Ascending aorta (tissue), 2 donors: Measurements from ENCODE around the gene AATK. TPM values are rescaled to one million over a fixed set of nuclear protein-coding genes. Genes with fewer than 3 reads are reported as not detected.

Experiments used
- DNase-seq, 2 donors: peaks; one replicate each; pipeline ENCODE4 v3.0.0-alpha.2; 2019; ENCODE audit warnings: low spot score in 2 of 2
- H3K27ac ChIP-seq, 2 donors: fragments of 200-600 bp; sonication (generic); one replicate each; pipeline ENCODE4 v1.5.1; 2016 to 2017; ENCODE audit warnings: mild to moderate bottlenecking in 1 of 2
- H3K27me3 ChIP-seq: fragments of 200-600 bp; sonication (generic); one replicate; pipeline ENCODE4 v1.5.1; 2017
- H3K36me3 ChIP-seq, 2 donors: fragments of 200-600 bp; sonication (generic); one replicate each; pipeline ENCODE4 v1.5.1; 2016
- H3K4me1 ChIP-seq, 2 donors: fragments of 200-600 bp; sonication (generic); one replicate each; pipeline ENCODE4 v1.5.1; 2016 to 2017; ENCODE audit warnings: mild to moderate bottlenecking in 1 of 2
- H3K4me3 ChIP-seq, 2 donors: fragments of 200-600 bp; sonication (generic); one replicate each; pipeline ENCODE4 v1.5.1; 2016 to 2017; ENCODE audit warnings: mild to moderate bottlenecking in 1 of 2
- H3K9me3 ChIP-seq, 2 donors: fragments of 200-600 bp; sonication (generic); one replicate each; pipeline ENCODE4 v1.5.1; 2016
- intact Hi-C: fragments of 100-400 bp; cut with DNase I; formaldehyde crosslinking; loops from one replicate; pipeline ENCODE4 v1.15.1; 2023
- total RNA-seq: library from RNA; depleted of rRNA; stranded (reverse); fragments of >200 nt; gene quantifications from one replicate; pipeline ENCODE4 v1.1.0, GENCODE V29; 2016
- TF ChIP-seq, protein P1 (sequence below), 3 experiments: fragments of 200-600 bp in 2 of 3; fragments of 450-650 bp in 1 of 3; sonication (generic) in 2 of 3; IDR thresholded peaks; one replicate each; pipeline ENCODE4 v1.5.1; 2016 to 2019; ENCODE audit warnings: antibody characterized with exemption in 3 of 3, mild to moderate bottlenecking in 1 of 3, moderate library complexity in 1 of 3

The AATK gene
- total RNA-seq, 1 donor from 2014 or later, result 20.6 TPM

DNA sequence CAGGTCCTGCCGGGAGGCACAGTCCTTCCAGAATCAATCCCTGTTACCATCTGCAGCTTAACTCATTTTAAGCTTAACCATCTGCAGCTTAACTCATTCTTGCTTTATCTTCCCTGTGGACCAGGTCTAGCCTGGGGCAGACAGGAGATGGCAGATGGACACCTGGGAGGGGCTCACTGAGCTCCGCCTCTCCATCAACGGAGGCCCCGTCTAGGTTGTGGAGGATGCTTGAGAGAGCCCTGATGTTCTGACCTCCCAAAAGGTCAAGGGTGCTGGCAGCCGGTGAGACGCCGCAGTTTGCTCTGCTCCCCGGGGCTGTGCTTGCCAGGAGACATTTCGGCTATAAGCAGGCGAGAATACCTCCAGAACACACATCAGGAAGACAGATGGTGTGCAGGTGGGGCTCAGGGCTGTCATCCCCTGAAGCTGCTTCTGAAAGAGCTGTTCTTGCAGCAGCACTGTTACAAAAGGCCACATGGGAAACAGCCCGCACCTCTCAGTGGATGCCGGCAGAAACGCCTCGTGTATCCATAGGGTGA is 89.8 kb downstream of the AATK start:
- H3K27me3 ChIP-seq, result no peaks in the 10 kb centered on the region
- intact Hi-C loops, result no loop called here
- TF ChIP-seq, protein P1, sequence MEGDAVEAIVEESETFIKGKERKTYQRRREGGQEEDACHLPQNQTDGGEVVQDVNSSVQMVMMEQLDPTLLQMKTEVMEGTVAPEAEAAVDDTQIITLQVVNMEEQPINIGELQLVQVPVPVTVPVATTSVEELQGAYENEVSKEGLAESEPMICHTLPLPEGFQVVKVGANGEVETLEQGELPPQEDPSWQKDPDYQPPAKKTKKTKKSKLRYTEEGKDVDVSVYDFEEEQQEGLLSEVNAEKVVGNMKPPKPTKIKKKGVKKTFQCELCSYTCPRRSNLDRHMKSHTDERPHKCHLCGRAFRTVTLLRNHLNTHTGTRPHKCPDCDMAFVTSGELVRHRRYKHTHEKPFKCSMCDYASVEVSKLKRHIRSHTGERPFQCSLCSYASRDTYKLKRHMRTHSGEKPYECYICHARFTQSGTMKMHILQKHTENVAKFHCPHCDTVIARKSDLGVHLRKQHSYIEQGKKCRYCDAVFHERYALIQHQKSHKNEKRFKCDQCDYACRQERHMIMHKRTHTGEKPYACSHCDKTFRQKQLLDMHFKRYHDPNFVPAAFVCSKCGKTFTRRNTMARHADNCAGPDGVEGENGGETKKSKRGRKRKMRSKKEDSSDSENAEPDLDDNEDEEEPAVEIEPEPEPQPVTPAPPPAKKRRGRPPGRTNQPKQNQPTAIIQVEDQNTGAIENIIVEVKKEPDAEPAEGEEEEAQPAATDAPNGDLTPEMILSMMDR (IDR thresholded peaks at IDR 0.05), result no peak
- no peaks in the 10 kb centered on the region for H3K4me1 ChIP-seq
- H3K4me3 ChIP-seq, result no peak overlapping the region
- no peaks in the 10 kb centered on the region for H3K9me3 ChIP-seq
- no peak overlapping the region for H3K27ac ChIP-seq
- no peak for DNase-seq
- no peaks in the 10 kb centered on the region for H3K36me3 ChIP-seq

DNA sequence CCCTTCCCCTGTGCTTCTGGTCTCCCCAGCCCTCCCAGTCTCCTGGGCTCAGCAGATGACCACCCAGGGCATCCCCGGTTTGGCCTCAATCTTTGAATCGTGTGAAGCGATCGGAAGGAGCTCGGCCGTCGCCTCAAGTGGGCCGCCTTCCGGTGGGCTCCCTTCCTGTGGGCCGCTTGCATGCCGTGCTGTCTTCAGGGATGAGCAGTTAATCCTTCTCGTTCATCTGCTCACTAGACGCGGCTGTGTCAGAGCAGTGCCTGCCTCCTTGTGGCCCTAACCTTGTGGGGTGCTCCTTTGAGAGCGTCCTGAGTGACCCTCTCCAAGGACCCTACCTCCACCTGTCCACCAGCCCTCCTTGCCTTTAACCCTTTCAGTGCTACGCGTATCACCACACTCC is 90.7 kb downstream of the AATK start:
- intact Hi-C loops, result no loop called here
- Histone ChIP-seq H3K9me3 (no peaks in the 10 kb centered on the region), H3K27me3 (no peaks in the 10 kb centered on the region), H3K4me3 (no peak overlapping the region), H3K4me1 (no peaks in the 10 kb centered on the region), H3K27ac (no peak overlapping the region), H3K36me3 (no peaks in the 10 kb centered on the region)
- TF ChIP-seq, protein P1 (IDR thresholded peaks at IDR 0.05), result no peak
- no peak for DNase-seq

DNA sequence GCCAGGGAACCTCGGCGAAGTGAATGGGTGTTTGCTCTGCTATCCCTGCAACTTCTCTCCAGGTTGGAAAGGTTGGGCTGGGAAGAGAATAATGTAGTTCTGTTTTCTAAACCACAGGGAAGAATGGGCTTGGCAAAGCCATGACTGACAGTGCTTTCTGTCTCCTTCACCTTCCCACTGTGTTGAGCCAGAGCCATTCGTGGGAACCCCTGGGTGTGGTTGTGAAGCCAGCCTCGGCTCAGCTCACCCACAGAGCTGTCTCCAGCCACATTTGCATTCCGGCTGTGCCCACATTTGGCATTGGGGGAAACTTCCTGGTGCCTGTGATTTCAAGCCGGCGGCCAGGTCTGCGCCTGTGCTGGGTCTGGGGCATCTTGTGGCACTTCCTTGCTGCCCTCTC is 91.1 kb downstream of the AATK start:
- Histone ChIP-seq H3K4me1 (no peaks in the 10 kb centered on the region), H3K27ac (no peak overlapping the region), H3K27me3 (no peaks in the 10 kb centered on the region), H3K9me3 (no peaks in the 10 kb centered on the region), H3K36me3 (no peaks in the 10 kb centered on the region), H3K4me3 (no peak overlapping the region)
- TF ChIP-seq, protein P1 (IDR thresholded peaks at IDR 0.05), result no peak
- intact Hi-C loops, result no loop called here
- no peak for DNase-seq

DNA sequence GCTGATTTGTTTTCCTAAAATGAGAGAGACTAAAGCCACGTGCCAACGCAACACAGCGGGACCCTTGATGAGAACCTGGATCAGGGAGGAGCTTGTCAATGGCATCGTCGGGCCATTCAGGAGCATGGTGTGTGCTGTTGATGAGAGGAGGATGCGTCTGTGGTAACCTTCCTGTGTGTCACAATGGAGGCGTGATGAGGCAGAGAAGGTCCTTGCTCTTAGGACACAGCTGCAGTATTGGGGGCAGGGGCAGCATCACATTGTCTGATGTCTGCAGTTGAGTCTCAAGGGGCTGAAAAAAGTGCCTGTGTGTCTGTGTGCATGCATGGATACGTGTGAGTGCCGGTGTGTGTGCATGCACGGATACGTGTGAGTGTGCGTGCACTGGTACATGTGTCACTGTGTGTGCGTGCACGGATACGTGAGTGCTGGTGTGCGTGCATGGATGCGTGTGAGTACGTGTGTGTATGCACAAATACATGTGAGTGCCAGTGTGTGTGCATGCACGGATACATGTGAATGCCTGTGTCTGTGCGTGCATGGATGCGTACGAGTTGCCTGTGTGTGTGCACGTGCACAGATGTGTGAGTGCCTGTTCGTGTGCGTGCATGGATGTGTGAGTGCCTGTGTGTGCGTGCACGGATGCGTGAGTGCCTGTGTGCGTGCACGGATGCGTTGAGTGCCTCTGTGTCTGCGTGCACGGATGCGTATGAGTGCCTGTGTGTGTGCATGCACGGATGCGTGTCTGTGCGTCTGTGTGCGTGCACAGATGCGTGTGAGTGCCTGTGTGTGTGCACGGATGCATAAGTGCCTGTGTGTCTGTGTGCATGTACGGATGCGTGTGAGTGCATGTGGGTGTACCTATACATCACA is 91.8 kb downstream of the AATK start:
- no peak overlapping the region for H3K4me3 ChIP-seq
- TF ChIP-seq, protein P1 (IDR thresholded peaks at IDR 0.05), result no peak
- no peaks in the 10 kb centered on the region for H3K4me1 ChIP-seq
- H3K9me3 ChIP-seq, result no peaks in the 10 kb centered on the region
- H3K27me3 ChIP-seq, result no peaks in the 10 kb centered on the region
- intact Hi-C loops, result no loop called here
- DNase-seq, result no peak
- no peak overlapping the region for H3K27ac ChIP-seq
- no peaks in the 10 kb centered on the region for H3K36me3 ChIP-seq

DNA sequence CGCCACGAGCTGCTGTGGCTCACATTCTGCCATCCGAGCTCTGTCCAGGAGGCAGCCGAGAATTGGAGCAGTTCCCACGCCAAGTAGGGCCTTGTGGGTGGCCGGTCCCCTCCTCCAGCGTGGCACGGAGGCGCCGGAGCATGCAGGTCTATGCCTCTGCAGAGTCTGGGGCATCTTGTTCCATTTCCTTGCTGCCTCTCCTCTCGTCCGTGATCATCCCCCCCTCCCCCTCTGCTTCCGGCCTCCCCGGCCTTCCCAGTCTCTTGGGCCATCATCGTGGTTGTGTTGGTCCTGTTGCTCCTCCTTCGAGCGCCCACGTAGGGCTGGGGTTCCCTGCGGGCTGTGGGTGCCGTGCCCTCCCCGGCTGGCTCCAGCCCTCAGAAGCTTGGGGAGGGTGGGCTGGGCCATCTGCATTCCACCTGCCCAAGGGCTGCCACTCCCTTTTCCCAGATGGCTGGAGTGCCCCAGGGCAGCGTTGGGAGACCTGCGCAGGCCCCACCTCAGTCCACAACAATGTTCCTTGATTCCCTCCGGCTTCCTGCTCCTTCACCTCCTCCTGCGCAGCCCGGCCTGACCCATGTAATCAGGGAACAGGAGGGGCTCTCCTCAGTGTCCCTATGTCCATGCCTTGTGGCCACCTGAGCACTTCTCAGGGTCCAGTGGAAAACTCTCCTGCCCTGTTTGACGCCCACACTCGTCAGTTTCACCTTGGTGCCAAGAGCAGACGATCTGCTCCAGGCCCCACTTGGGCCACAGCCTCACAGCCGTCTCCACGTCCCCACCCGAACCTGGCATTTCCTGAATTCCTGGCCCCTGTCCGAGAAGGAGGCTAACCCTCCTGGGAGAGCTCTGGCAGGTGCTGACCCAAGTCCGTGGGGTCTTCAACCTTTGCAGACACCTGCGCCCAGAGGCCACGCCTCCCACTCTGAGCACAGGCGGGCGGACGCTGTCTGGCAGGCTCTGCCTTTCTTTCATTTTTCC is 94.0 kb downstream of the AATK start:
- no peaks in the 10 kb centered on the region for H3K27me3 ChIP-seq
- TF ChIP-seq, protein P1 (IDR thresholded peaks at IDR 0.05), result no peak
- intact Hi-C loops, result no loop called here
- no peaks in the 10 kb centered on the region for H3K36me3 ChIP-seq
- H3K27ac ChIP-seq, result no peak overlapping the region
- no peaks in the 10 kb centered on the region for H3K9me3 ChIP-seq
- H3K4me1 ChIP-seq, result no peaks in the 10 kb centered on the region
- DNase-seq, result no peak
- no peak overlapping the region for H3K4me3 ChIP-seq
